ENCODE data around the gene ACOX3.

Gene ACOX3

GRCh38 chr4:8336412-8337075 is 104.0 kb downstream of the ACOX3 start:
- DNase-seq (ENCODE audit: low read depth in 2 of 2) = no peak

GRCh38 chr4:8335848-8336247 is 104.7 kb downstream of the ACOX3 start:
- DNase-seq (ENCODE audit: low read depth in 2 of 2) = no peak

DNA sequence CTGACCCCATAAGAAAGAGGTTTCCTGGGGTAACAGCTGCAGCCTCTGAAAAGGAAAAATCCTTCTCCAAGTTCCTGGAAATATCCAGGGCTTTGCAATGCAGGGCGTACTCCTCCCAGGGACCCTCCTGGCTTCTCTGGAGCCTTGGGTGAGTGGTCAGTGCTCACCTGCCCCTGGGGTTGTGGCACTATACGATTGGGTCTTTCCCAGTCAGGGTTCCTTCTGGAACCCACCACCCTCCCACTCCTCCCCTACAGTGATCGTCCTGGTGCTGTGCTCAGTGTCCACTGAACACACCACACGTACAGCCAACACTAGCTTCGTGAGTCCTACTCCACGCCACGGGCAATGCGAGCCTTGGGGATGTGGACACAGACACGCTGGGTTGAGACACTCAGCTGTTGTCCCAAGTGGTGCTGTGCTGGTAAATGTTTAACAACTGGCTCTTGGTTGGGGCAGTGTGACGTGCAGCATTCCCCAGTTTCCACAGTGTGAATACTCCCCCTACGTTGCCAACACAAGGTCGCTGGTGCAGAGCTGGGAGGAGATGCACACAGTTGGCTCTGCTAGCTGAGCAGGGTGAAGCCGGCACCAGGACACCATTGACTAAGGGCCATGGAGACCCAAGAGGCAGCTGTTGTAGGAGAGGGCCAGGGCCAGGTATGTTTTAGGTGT is 105.6 kb downstream of the ACOX3 start:
- no peak for DNase-seq (ENCODE audit: low read depth in 2 of 2)

- DNase-seq (ENCODE audit: low read depth in 2 of 2) = no peak
Measured at GRCh38 chr4:8333726-8334460, 106.6 kb downstream of the ACOX3 start.

DNA sequence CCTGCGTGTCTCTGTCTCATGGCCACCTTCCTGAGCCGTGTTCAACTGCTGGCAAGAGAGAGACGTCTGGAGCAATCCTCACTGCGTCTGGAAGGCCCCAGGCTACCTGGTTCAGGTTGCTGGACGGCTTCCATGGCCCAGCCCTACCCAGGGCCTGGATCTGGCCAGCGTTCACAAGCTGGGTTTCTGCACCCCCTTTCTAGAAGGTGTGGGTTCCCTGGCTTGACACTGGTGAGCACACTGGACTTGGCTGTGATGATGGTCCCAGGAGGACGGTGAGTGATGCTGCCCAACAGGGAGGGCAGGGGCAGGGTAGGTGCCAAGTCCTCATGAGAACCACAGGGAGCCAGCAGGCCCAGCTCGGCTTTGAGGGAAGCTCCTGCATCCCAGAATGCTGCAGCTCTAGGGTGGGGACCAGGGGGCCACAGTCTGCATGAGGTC is 107.6 kb downstream of the ACOX3 start:
- no peak for DNase-seq (ENCODE audit: low read depth in 2 of 2)

DNA sequence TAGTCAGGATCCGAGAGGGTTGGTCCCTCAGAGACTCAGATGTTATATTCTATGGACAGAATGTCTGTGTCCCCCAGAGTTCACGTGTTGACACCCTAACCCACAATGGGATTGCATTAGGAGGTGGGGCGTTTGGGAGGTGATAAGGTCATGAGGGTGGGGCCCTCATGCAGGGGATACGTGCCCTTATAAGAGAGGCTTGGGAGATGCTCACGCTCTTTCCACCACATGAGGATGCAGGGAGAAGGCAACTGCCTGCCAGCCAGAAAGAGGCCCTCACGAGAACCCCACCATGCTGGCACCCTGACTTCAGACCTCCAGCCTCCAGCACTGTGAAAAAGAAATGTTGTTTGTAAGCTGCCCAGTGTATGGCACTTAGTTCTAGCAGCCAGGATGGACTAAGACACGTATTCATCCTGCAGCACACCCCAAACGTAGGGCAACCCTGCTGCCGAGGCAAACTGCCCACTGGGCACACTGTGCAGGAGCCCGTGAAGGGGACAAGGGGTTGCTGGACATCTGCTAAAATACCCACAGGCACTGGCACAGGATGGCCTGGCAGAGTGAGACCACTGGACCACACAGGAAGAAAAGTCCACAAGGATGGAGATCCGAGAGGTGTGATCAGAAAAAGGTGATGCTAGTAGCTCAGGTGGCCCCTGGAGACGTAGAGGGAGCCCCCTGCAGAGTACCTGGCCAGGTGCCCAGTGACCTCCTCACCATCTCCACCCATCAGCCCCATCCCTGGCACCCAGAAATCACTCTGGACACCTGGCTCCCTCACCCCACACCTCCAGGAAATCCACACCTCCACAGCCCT is 108.3 kb downstream of the ACOX3 start:
- DNase-seq (ENCODE audit: low read depth in 2 of 2) = no peak

DNA sequence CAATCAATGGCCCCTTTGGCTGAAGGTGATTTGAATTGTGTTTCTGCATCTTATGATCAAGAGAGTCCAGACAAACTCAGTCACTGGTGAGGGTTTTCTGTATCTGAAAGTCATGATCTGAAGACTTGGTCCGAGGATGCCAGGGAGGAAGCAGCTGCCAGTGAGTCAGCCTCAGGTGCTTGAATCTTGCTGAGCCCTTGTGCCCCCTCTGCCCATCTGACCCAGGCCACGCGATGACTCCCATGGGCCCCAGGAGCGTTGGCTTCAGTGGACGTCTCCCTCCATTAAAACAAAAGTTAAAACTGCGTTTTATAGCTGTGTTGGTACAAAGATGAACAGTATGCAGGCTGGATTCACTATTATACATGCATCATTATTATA is 109.0 kb downstream of the ACOX3 start:
- DNase-seq (ENCODE audit: low read depth in 2 of 2) = no peak

- no peak for DNase-seq (ENCODE audit: low read depth in 2 of 2)
Measured at GRCh38 chr4:8330821-8331574, 109.5 kb downstream of the ACOX3 start.

- DNase-seq (ENCODE audit: low read depth in 2 of 2) = no peak
Measured at GRCh38 chr4:8329859-8330761, 110.4 kb downstream of the ACOX3 start.

DNA sequence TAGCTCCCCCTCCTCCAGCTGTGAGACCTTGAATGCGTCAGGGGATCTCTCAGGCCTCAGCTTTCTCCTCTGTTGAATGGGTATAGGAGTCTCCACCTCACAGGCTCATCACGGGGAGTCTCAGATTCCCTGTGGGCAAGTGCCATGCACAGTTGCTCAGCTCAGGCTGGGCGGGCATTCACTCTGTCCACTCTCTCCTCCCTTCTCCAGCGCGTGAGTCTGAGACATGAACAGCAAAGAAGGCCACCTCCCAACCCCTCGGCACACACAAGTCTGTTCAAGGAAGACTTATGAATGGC is 111.0 kb downstream of the ACOX3 start:
- no peak for DNase-seq (ENCODE audit: low read depth in 2 of 2)

- DNase-seq (ENCODE audit: low read depth in 2 of 2) = no peak
Measured at GRCh38 chr4:8328866-8329559, 111.5 kb downstream of the ACOX3 start.

- DNase-seq (ENCODE audit: low read depth in 2 of 2) = no peak
Measured at GRCh38 chr4:8328456-8328855, 112.1 kb downstream of the ACOX3 start.

DNA sequence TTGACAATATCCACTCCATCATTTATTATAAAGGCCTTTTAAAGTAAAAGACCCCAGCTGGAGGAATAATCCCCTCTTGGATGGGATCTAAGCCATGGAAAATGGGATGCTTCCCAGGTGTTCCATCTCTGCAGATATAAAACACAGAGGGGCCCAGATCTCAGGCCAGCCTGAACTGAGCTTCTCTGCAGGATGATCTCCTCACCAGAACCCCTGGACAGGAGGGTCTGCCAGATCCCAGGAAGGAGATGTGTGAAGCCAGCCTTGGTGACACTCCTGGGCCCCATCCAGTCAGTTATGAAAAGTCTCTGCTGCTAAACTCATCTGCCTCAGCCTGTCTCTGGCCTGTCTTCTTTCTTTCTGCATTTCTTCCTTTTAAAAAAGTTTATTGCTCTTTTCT is 114.3 kb downstream of the ACOX3 start:
- DNase-seq (ENCODE audit: low read depth in 2 of 2) = no peak

DNA sequence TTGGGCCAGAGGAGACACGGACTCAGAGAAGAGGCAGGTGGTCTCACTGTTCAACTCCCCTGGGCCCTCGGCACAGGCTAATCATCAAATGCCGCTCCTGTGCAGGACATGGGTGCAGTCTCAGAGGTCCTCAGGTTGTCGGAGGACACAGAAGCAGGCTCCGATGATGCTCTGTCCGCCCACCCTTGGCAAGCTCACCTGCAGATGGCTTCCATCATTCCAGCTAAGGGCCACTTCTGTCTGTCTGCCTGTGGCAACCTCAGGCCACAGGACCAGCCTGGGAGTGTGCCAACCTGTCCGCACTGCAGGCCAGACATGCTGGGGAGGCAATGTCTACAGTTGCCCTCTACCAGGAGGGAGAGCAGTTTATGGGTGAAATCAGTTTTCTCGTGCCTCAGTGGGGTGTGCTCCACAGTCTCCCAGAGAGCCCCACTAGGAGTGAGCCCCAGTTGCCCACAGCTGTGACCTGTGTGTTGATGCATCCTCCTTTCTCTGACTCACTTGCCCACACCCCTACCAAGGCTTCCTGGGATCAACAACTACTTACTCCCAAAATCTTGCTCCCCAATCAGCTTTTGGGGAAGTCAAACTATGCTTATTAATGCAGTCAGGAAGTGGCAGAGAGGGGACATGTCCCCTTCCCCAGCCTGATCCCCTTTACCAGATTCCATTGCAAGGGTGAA is 115.1 kb downstream of the ACOX3 start:
- DNase-seq (ENCODE audit: low read depth in 2 of 2) = no peak

DNA sequence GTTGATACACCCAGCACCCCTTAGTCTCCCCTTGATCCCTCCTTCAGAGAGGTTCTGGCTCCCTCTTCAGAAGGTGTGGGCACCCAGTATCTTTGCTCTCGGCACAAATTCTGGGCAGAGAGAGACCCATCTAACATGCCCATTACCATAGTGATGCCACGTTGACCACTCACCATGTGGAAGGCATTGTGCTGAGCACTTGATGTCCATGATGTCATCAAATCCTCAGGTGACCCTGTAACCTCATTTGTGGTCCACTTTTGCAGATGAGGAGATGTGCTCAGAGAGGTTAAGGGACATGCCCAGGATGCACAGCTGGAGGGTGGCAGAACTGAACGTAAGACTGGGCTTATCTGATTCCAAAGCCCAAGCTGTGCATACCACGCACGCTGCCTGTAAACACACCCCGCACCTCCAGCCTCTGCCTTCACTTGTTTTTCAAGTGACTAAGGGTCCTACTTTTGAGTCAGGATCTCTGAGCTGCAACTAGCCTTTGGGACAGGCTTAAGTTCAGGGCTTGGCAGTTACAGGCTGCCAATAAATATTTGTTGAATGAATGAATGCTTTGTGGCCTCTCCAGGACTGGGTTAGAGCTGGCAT is 115.8 kb downstream of the ACOX3 start:
- DNase-seq (ENCODE audit: low read depth in 2 of 2) = no peak

DNA sequence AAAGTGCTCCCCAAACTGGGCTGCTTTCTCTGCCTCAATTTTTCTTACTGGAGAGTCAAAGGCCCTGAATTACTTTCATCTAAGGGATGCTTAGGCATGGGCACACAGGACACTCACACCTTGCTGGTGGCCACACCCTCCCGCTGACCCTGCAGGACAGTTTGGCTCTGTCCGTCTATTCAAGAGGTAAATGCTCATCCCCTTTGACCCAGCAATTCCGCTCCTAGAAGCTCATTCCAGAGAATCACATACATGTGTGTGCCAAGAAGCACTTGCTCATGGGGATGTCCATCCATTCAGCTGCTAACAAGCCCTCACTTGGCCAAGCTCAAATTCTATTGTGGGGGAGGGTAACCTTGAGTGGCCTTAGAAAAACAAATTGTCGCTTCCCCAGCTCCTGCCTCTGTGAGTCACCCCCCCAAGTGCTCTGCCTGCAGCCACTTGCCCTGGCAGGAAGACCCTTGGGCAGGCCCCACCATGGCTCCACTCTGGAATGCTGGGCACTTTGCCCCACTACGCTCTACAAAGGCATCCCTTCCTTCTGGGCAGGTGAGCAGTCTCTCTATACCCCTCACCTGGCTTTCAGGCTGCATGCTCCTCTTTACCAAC is 116.5 kb downstream of the ACOX3 start:
- DNase-seq (ENCODE audit: low read depth in 2 of 2) = no peak

GRCh38 chr4:8322794-8323704 is 117.5 kb downstream of the ACOX3 start:
- no peak for DNase-seq (ENCODE audit: low read depth in 2 of 2)

Measured in stimulated activated CD8-positive, alpha-beta memory T cell treated with anti-CD3 and anti-CD28 coated beads, Interleukin-15, amount 100 ng/mL, for 4 hours (primary cell).